PC-9 (cell line): ENCODE measurements around the gene PSMD12. TPM values are rescaled to one million over a fixed set of nuclear protein-coding genes. Genes with fewer than 3 reads are reported as not detected.

Experiments used
- BruUV-seq: library from RNA; stranded (reverse); fragments of 400-500 nt; replicated peaks from 2 replicates; lab custom pipeline; 2021; lab: Mats Ljungman, UMichigan
- CTCF ChIA-PET: fragments of 300-600 bp; sonication (Branson Sonifier 250); formaldehyde crosslinking; loops from one replicate; lab custom pipeline; 2022; ENCODE audit warnings: antibody characterized with exemption; lab: Charles Lee
- POLR2A ChIA-PET: fragments of 300-600 bp; sonication (Branson Sonifier 250); formaldehyde crosslinking; loops from one replicate; lab custom pipeline; 2022; ENCODE audit warnings: antibody characterized with exemption; ENCODE audit not compliant: unreplicated experiment; lab: Charles Lee
- DNase-seq, 2 experiments: peaks; one replicate each; pipeline versions ENCODE4 v3.0.0 to v3.0.0-alpha.2; 2015 to 2022; ENCODE audit warnings: mixed read lengths in 1 of 2
- H2AFZ ChIP-seq: fragments of 200-600 bp; sonication (generic); 2 replicates; pipeline ENCODE4 v1.8.1; 2017; ENCODE audit warnings: antibody characterized with exemption
- H3F3A ChIP-seq: fragments of 200-600 bp; sonication (generic); 2 replicates; pipeline ENCODE4 v1.8.1; 2017; ENCODE audit warnings: antibody characterized with exemption, mild to moderate bottlenecking, low read depth; ENCODE audit not compliant: insufficient read depth
- H3K27ac ChIP-seq: fragments of 200-600 bp; sonication (generic); 2 replicates; pipeline ENCODE4 v1.6.1; 2016; ENCODE audit warnings: mixed run types
- H3K27me3 ChIP-seq: fragments of 200-600 bp; sonication (generic); 2 replicates; pipeline ENCODE4 v1.6.1; 2016; ENCODE audit warnings: low read depth, mixed run types; ENCODE audit not compliant: insufficient read depth
- H3K36me3 ChIP-seq: fragments of 200-600 bp; sonication (generic); 2 replicates; pipeline ENCODE4 v1.6.1; 2016; ENCODE audit warnings: low read depth, mixed run types
- H3K4me1 ChIP-seq: fragments of 200-600 bp; sonication (generic); replicated peaks from 2 replicates; pipeline ENCODE4 v1.6.1; 2016; ENCODE audit warnings: mixed run types; ENCODE audit not compliant: insufficient read depth
- H3K4me2 ChIP-seq: fragments of 200-600 bp; sonication (generic); 2 replicates; pipeline ENCODE4 v1.6.1; 2017; ENCODE audit warnings: mixed run types
- H3K4me3 ChIP-seq: fragments of 200-600 bp; sonication (generic); 2 replicates; pipeline ENCODE4 v1.6.1; 2016; ENCODE audit warnings: mixed run types
- H3K79me2 ChIP-seq: fragments of 200-600 bp; sonication (generic); 2 replicates; pipeline ENCODE4 v1.6.1; 2017; ENCODE audit warnings: low read depth, mixed run types
- H3K9me2 ChIP-seq: fragments of 200-600 bp; sonication (generic); 2 replicates; pipeline ENCODE4 v1.8.1; 2017; ENCODE audit warnings: mild to moderate bottlenecking; ENCODE audit not compliant: insufficient read depth
- H3K9me3 ChIP-seq: fragments of 200-600 bp; sonication (generic); 2 replicates; pipeline ENCODE4 v1.8.1; 2016; ENCODE audit warnings: low read depth; ENCODE audit not compliant: insufficient read depth
- H4K20me1 ChIP-seq: fragments of 200-600 bp; sonication (generic); 2 replicates; pipeline ENCODE4 v1.8.1; 2017; ENCODE audit not compliant: insufficient read depth
- CTCF ChIP-seq: fragments of 200-600 bp; sonication (generic); conservative IDR thresholded peaks from 2 replicates; pipeline ENCODE4 v1.6.1; 2017; ENCODE audit warnings: mixed run types, antibody characterized with exemption, mild to moderate bottlenecking, moderate library complexity
- EZH2 ChIP-seq: fragments of 200-600 bp; sonication (generic); IDR thresholded peaks from 2 replicates; pipeline ENCODE4 v1.8.0; 2017; ENCODE audit warnings: antibody characterized with exemption, low read depth
- intact Hi-C: fragments of 100-400 bp; cut with micrococcal nuclease; formaldehyde crosslinking; loops from one replicate; pipeline ENCODE4 v1.10.0; 2022; ENCODE audit not compliant: unreplicated experiment
- total RNA-seq: library from RNA; stranded (reverse); gene quantifications from 2 replicates; pipeline ENCODE4 v1.2.3, GENCODE V29; 2021

Gene PSMD12
- total RNA-seq, 1 experiment from 2014 or later = 80.5 TPM

GRCh38 chr17:67290711-67291291 lies 75.6 kb downstream of the PSMD12 start:
- Histone ChIP-seq H3K9me3 (no peaks in the 10 kb centered on the region), H3F3A (peaks cover 5% of the 10 kb centered on the region; the same call in 1 of the 2 replicates), H3K4me1 (no peaks in the 10 kb centered on the region), H3K27ac (no peak overlapping the region), H3K79me2 (no peaks in the 10 kb centered on the region), H2AFZ (no peak overlapping the region), H3K4me3 (no peak overlapping the region), H3K9me2 (no peaks in the 10 kb centered on the region), H4K20me1 (no peaks in the 10 kb centered on the region), H3K36me3 (no peaks in the 10 kb centered on the region), H3K4me2 (no peak overlapping the region), H3K27me3 (no peaks in the 10 kb centered on the region)
- ChIA-PET POLR2A (no interaction called here), CTCF (no interaction called here)
- no peak for TF ChIP-seq EZH2
- TF ChIP-seq CTCF = no peak
- intact Hi-C loops = no loop called here
- DNase-seq = no peak
- BruUV-seq = no TSS peak

GRCh38 chr17:67290244-67290643 lies 76.1 kb downstream of the PSMD12 start:
- no peak overlapping the region for H2AFZ ChIP-seq
- TF ChIP-seq EZH2 (no peak), CTCF (no peak)
- ChIA-PET CTCF (no interaction called here), POLR2A (no interaction called here)
- H3K9me3 ChIP-seq = no peaks in the 10 kb centered on the region
- no peaks in the 10 kb centered on the region for H3K36me3 ChIP-seq
- H4K20me1 ChIP-seq = no peaks in the 10 kb centered on the region
- no peaks in the 10 kb centered on the region for H3K27me3 ChIP-seq
- H3K4me2 ChIP-seq = no peak overlapping the region
- no peak for DNase-seq
- no TSS peak for BruUV-seq
- no peak overlapping the region for H3K4me3 ChIP-seq
- no peaks in the 10 kb centered on the region for H3K9me2 ChIP-seq
- no peak overlapping the region for H3K27ac ChIP-seq
- no peaks in the 10 kb centered on the region for H3K4me1 ChIP-seq
- peaks cover 5% of the 10 kb centered on the region; the same call in 1 of the 2 replicates for H3F3A ChIP-seq
- H3K79me2 ChIP-seq = no peaks in the 10 kb centered on the region
- intact Hi-C loops = no loop called here

- no peak for DNase-seq
- no peaks in the 10 kb centered on the region for H3K36me3 ChIP-seq
- no peak overlapping the region for H2AFZ ChIP-seq
- ChIA-PET POLR2A (no interaction called here), CTCF (no interaction called here)
- H3K9me2 ChIP-seq = no peaks in the 10 kb centered on the region
- intact Hi-C loops = no loop called here
- no peak overlapping the region for H3K4me3 ChIP-seq
- H3K4me2 ChIP-seq = no peak overlapping the region
- H3F3A ChIP-seq = peaks cover 5% of the 10 kb centered on the region; the same call in 1 of the 2 replicates
- no peak for TF ChIP-seq EZH2
- TF ChIP-seq CTCF = no peak
- no peaks in the 10 kb centered on the region for H3K4me1 ChIP-seq
- BruUV-seq = no TSS peak
- H3K79me2 ChIP-seq = no peaks in the 10 kb centered on the region
- no peaks in the 10 kb centered on the region for H3K27me3 ChIP-seq
- no peak overlapping the region for H3K27ac ChIP-seq
- no peaks in the 10 kb centered on the region for H4K20me1 ChIP-seq
- no peaks in the 10 kb centered on the region for H3K9me3 ChIP-seq
Observed at GRCh38 chr17:67289181-67289876, 77.0 kb downstream of the PSMD12 start.

Other genes with a start within 250 kb of the PSMD12 start
- 35.1 and 38.0 TPM in 2 replicates for gene HELZ, start 121.4 kb downstream of the PSMD12 start, total RNA-seq
- gene PITPNC1, start 10.7 kb upstream of the PSMD12 start, total RNA-seq = 6.0 and 7.1 TPM in 2 replicates